ENCODE data around the gene ZAP70. TPM values are rescaled to one million over a fixed set of nuclear protein-coding genes. Genes with fewer than 3 reads are reported as not detected.

ZAP70 gene
- total RNA-seq, 2 donors from 2014 or later = 0.86 to 1.4 TPM

GRCh38 chr2:97775074-97775473 is 61.7 kb downstream of the ZAP70 start:
- DNase-seq (ENCODE audit: low spot score) = no peak
- peaks cover 19% of the 10 kb centered on the region for H3K36me3 ChIP-seq
- H3K4me1 ChIP-seq = peaks cover 0 to 12% of the 10 kb centered on the region in 2 donors
- no peak overlapping the region for H3K27ac ChIP-seq
- no peaks in the 10 kb centered on the region for H3K9me3 ChIP-seq
- no peaks in the 10 kb centered on the region for H3K27me3 ChIP-seq
- no peak for TF ChIP-seq CTCF (IDR thresholded peaks at IDR 0.05)
- H3K4me3 ChIP-seq = no peak overlapping the region

- no peak for DNase-seq (ENCODE audit: low spot score)
- Histone ChIP-seq H3K27ac (no peak overlapping the region), H3K4me3 (no peak overlapping the region), H3K9me3 (no peaks in the 10 kb centered on the region), H3K27me3 (no peaks in the 10 kb centered on the region), H3K36me3 (peaks cover 7% of the 10 kb centered on the region), H3K4me1 (peaks cover 0 to 16% of the 10 kb centered on the region in 2 donors)
- no peak for TF ChIP-seq CTCF (IDR thresholded peaks at IDR 0.05)
Measured at GRCh38 chr2:97779141-97779540, 65.8 kb downstream of the ZAP70 start.

DNA sequence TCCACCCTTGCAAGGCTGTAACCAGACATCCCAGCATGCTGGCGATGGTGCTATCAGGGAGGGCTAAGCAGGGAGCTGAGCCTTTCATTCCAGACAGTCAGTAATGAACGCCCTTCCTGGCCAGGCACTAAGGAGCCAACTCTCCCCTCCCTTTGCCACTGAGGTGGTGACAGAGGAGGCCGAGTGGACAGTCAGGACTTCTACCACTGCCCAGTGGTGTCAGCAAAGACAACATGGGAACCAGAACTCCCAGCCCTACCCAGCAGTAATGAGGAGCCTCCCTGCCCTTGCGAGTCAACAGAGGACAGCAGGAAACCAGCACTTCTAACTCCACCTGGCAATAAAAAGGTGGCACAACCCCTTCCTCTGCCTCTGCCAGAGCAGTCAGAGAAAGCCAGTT is 68.6 kb downstream of the ZAP70 start:
- H3K9me3 ChIP-seq = no peaks in the 10 kb centered on the region
- H3K36me3 ChIP-seq = peaks cover 1% of the 10 kb centered on the region
- H3K4me3 ChIP-seq = no peak overlapping the region
- TF ChIP-seq CTCF (IDR thresholded peaks at IDR 0.05) = no peak
- no peak for DNase-seq (ENCODE audit: low spot score)
- no peaks in the 10 kb centered on the region for H3K27me3 ChIP-seq
- H3K4me1 ChIP-seq = peaks cover 0 to 8% of the 10 kb centered on the region in 2 donors
- H3K27ac ChIP-seq = no peak overlapping the region

DNA sequence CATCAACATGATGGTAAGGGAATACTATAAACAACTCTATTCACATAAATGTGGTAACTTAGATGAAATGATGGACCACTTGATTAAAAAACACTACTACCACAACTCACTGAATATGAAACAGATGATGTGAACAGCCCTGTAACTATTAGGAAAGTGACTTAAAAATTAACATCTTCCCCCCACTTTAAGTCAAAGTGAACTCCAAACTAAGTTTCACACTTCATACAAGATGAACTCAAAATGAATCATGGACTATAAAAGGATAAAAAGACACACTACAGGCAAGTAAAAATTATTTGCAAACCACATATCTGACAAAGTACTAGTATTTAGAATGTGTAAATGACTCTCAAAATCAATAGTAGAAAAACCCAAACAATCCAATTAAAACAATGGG is 71.6 kb downstream of the ZAP70 start:
- H3K4me3 ChIP-seq = no peak overlapping the region
- peaks cover 5% of the 10 kb centered on the region for H3K36me3 ChIP-seq
- H3K27ac ChIP-seq = no peak overlapping the region
- TF ChIP-seq CTCF (IDR thresholded peaks at IDR 0.05) = no peak
- H3K9me3 ChIP-seq = no peaks in the 10 kb centered on the region
- no peak for DNase-seq (ENCODE audit: low spot score)
- peaks cover 0 to 8% of the 10 kb centered on the region in 2 donors for H3K4me1 ChIP-seq
- no peaks in the 10 kb centered on the region for H3K27me3 ChIP-seq

- TF ChIP-seq CTCF (IDR thresholded peaks at IDR 0.05) = no peak
- H3K4me3 ChIP-seq = no peak overlapping the region
- no peaks in the 10 kb centered on the region for H3K9me3 ChIP-seq
- H3K27me3 ChIP-seq = no peaks in the 10 kb centered on the region
- no peak overlapping the region for H3K27ac ChIP-seq
- peaks cover 7% of the 10 kb centered on the region for H3K36me3 ChIP-seq
- DNase-seq (ENCODE audit: low spot score) = no peak
- peaks cover 0 to 8% of the 10 kb centered on the region in 2 donors for H3K4me1 ChIP-seq
Measured at GRCh38 chr2:97785818-97786217, 72.4 kb downstream of the ZAP70 start.

DNA sequence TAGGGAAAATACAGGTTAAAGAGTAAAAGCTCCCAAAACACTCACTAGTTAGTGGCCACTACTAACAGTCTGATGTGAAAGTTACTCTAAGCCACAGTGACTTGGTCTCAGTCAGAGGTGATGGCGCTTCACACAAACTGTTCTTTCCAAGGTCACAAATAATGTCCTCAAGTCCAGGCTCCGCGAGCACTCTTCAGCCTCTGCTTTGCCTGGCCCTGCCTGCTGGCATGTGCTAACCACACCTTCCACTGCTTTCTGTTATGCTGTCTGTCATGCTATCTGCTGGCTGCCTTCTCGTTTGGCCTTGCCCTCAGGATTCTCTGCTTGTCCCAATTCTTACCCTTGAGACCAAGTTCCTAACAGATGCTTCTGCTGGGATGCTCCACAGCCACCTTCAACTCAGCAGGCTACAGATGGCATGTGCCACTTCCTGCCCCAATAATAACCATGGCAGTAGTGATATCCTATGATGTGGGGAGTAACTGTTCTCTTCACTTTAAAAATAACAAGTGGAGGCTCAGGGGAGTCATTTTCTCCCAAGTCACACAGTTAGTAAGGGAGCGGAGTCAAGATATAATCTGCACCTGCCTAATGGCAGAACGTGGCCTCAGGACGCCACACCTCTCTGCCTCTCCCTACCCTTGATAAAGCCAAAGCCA is 75.7 kb downstream of the ZAP70 start:
- TF ChIP-seq CTCF (IDR thresholded peaks at IDR 0.05) = no peak
- no peaks in the 10 kb centered on the region for H3K9me3 ChIP-seq
- H3K4me1 ChIP-seq = no peaks in the 10 kb centered on the region
- H3K27me3 ChIP-seq = no peaks in the 10 kb centered on the region
- peaks cover 27% of the 10 kb centered on the region for H3K36me3 ChIP-seq
- H3K4me3 ChIP-seq = no peak overlapping the region
- H3K27ac ChIP-seq = no peak overlapping the region
- no peak for DNase-seq (ENCODE audit: low spot score)

All from right atrium auricular region (tissue), 2 donors.